ENCODE results near the gene EFR3B.
"Not testable (repeated sequence)": the region's sequence is repeated elsewhere in the genome, so short reads cannot be mapped to it uniquely, and the experiment has no call there.

Gene EFR3B

GRCh38 chr2:25151718-25152117 lies 109.8 kb downstream of the EFR3B start:
- Histone ChIP-seq H3K9ac (ENCODE audit: low read length) (no peak overlapping the region), H3K4me1 (ENCODE audit: control insufficient read depth, insufficient read depth, low read length) (no peaks in the 10 kb centered on the region), H3K9me3 (ENCODE audit: control insufficient read depth, insufficient read depth, low read depth, low read length) (no peaks in the 10 kb centered on the region), H3K4me3 (ENCODE audit: low read depth, low read length) (no peak overlapping the region), H3K27me3 (ENCODE audit: control insufficient read depth, insufficient read depth, low read length) (no peaks in the 10 kb centered on the region), H3K27ac (ENCODE audit: low read depth, low read length) (no peak overlapping the region), H3K36me3 (ENCODE audit: control insufficient read depth, insufficient read depth, low read length) (no peaks in the 10 kb centered on the region)

GRCh38 chr2:25155401-25155800 lies 113.5 kb downstream of the EFR3B start:
- Histone ChIP-seq H3K27me3 (ENCODE audit: control insufficient read depth, insufficient read depth, low read length) (no peaks in the 10 kb centered on the region), H3K27ac (ENCODE audit: low read depth, low read length) (no peak overlapping the region), H3K9ac (ENCODE audit: low read length) (no peak overlapping the region), H3K4me1 (ENCODE audit: control insufficient read depth, insufficient read depth, low read length) (peaks cover 9% of the 10 kb centered on the region), H3K4me3 (ENCODE audit: low read depth, low read length) (no peak overlapping the region), H3K36me3 (ENCODE audit: control insufficient read depth, insufficient read depth, low read length) (no peaks in the 10 kb centered on the region), H3K9me3 (ENCODE audit: control insufficient read depth, insufficient read depth, low read depth, low read length) (no peaks in the 10 kb centered on the region)

GRCh38 chr2:25158096-25158852 lies 116.4 kb downstream of the EFR3B start:
- Histone ChIP-seq H3K27me3 (ENCODE audit: control insufficient read depth, insufficient read depth, low read length) (no peaks in the 10 kb centered on the region), H3K4me3 (ENCODE audit: low read depth, low read length) (no peak overlapping the region), H3K27ac (ENCODE audit: low read depth, low read length) (no peak overlapping the region), H3K9me3 (ENCODE audit: control insufficient read depth, insufficient read depth, low read depth, low read length) (no peaks in the 10 kb centered on the region), H3K4me1 (ENCODE audit: control insufficient read depth, insufficient read depth, low read length) (peaks cover 12% of the 10 kb centered on the region), H3K36me3 (ENCODE audit: control insufficient read depth, insufficient read depth, low read length) (no peaks in the 10 kb centered on the region), H3K9ac (ENCODE audit: low read length) (no peak overlapping the region)

GRCh38 chr2:25159949-25160348 lies 118.1 kb downstream of the EFR3B start:
- H3K27me3 ChIP-seq (ENCODE audit: control insufficient read depth, insufficient read depth, low read length), result peaks cover 7% of the 10 kb centered on the region; the same call in 1 of the 2 replicates
- H3K4me3 ChIP-seq (ENCODE audit: low read depth, low read length), result no peak overlapping the region
- H3K9me3 ChIP-seq (ENCODE audit: control insufficient read depth, insufficient read depth, low read depth, low read length), result no peaks in the 10 kb centered on the region
- H3K4me1 ChIP-seq (ENCODE audit: control insufficient read depth, insufficient read depth, low read length), result peaks cover 12% of the 10 kb centered on the region
- no peak overlapping the region for H3K27ac ChIP-seq (ENCODE audit: low read depth, low read length)
- H3K36me3 ChIP-seq (ENCODE audit: control insufficient read depth, insufficient read depth, low read length), result no peaks in the 10 kb centered on the region
- no peak overlapping the region for H3K9ac ChIP-seq (ENCODE audit: low read length)

GRCh38 chr2:25160376-25160775 lies 118.5 kb downstream of the EFR3B start:
- Histone ChIP-seq H3K9ac (ENCODE audit: low read length) (no peak overlapping the region), H3K27me3 (ENCODE audit: control insufficient read depth, insufficient read depth, low read length) (peaks cover 11% of the 10 kb centered on the region; the same call in 1 of the 2 replicates), H3K27ac (ENCODE audit: low read depth, low read length) (no peak overlapping the region), H3K9me3 (ENCODE audit: control insufficient read depth, insufficient read depth, low read depth, low read length) (no peaks in the 10 kb centered on the region), H3K36me3 (ENCODE audit: control insufficient read depth, insufficient read depth, low read length) (no peaks in the 10 kb centered on the region), H3K4me3 (ENCODE audit: low read depth, low read length) (no peak overlapping the region), H3K4me1 (ENCODE audit: control insufficient read depth, insufficient read depth, low read length) (peaks cover 12% of the 10 kb centered on the region)

- peaks cover 16% of the 10 kb centered on the region for H3K27me3 ChIP-seq (ENCODE audit: control insufficient read depth, insufficient read depth, low read length)
- no peaks in the 10 kb centered on the region for H3K9me3 ChIP-seq (ENCODE audit: control insufficient read depth, insufficient read depth, low read depth, low read length)
- H3K27ac ChIP-seq (ENCODE audit: low read depth, low read length), result no peak overlapping the region
- no peaks in the 10 kb centered on the region for H3K36me3 ChIP-seq (ENCODE audit: control insufficient read depth, insufficient read depth, low read length)
- no peak overlapping the region for H3K4me3 ChIP-seq (ENCODE audit: low read depth, low read length)
- H3K9ac ChIP-seq (ENCODE audit: low read length), result no peak overlapping the region
- H3K4me1 ChIP-seq (ENCODE audit: control insufficient read depth, insufficient read depth, low read length), result peaks cover 12% of the 10 kb centered on the region
Measured at GRCh38 chr2:25161055-25161781, 119.3 kb downstream of the EFR3B start.

GRCh38 chr2:25162061-25162460 lies 120.2 kb downstream of the EFR3B start:
- not testable (repeated sequence) for H3K4me3 ChIP-seq (ENCODE audit: low read depth, low read length); H3K9me3 ChIP-seq (ENCODE audit: control insufficient read depth, insufficient read depth, low read depth, low read length); H3K36me3 ChIP-seq (ENCODE audit: control insufficient read depth, insufficient read depth, low read length); H3K9ac ChIP-seq (ENCODE audit: low read length); H3K27ac ChIP-seq (ENCODE audit: low read depth, low read length)
- Histone ChIP-seq H3K27me3 (ENCODE audit: control insufficient read depth, insufficient read depth, low read length) (peaks cover 25% of the 10 kb centered on the region), H3K4me1 (ENCODE audit: control insufficient read depth, insufficient read depth, low read length) (peaks cover 12% of the 10 kb centered on the region)

GRCh38 chr2:25164561-25164960 lies 122.7 kb downstream of the EFR3B start:
- H3K36me3 ChIP-seq (ENCODE audit: control insufficient read depth, insufficient read depth, low read length), result no peaks in the 10 kb centered on the region
- no peak overlapping the region for H3K4me3 ChIP-seq (ENCODE audit: low read depth, low read length)
- H3K4me1 ChIP-seq (ENCODE audit: control insufficient read depth, insufficient read depth, low read length), result peaks cover 21% of the 10 kb centered on the region
- no peak overlapping the region for H3K9ac ChIP-seq (ENCODE audit: low read length)
- H3K27me3 ChIP-seq (ENCODE audit: control insufficient read depth, insufficient read depth, low read length), result peaks cover 50% of the 10 kb centered on the region
- H3K9me3 ChIP-seq (ENCODE audit: control insufficient read depth, insufficient read depth, low read depth, low read length), result no peaks in the 10 kb centered on the region
- H3K27ac ChIP-seq (ENCODE audit: low read depth, low read length), result no peak overlapping the region

GRCh38 chr2:25165992-25166875 lies 124.4 kb downstream of the EFR3B start:
- H3K9me3 ChIP-seq (ENCODE audit: control insufficient read depth, insufficient read depth, low read depth, low read length), result no peaks in the 10 kb centered on the region
- no peak overlapping the region for H3K4me3 ChIP-seq (ENCODE audit: low read depth, low read length)
- peaks cover 63% of the 10 kb centered on the region for H3K27me3 ChIP-seq (ENCODE audit: control insufficient read depth, insufficient read depth, low read length)
- no peaks in the 10 kb centered on the region for H3K36me3 ChIP-seq (ENCODE audit: control insufficient read depth, insufficient read depth, low read length)
- H3K4me1 ChIP-seq (ENCODE audit: control insufficient read depth, insufficient read depth, low read length), result peaks cover 10% of the 10 kb centered on the region
- H3K27ac ChIP-seq (ENCODE audit: low read depth, low read length), result no peak overlapping the region
- no peak overlapping the region for H3K9ac ChIP-seq (ENCODE audit: low read length)

- peaks cover 10% of the 10 kb centered on the region for H3K4me1 ChIP-seq (ENCODE audit: control insufficient read depth, insufficient read depth, low read length)
- peak within 1 kb of the TSS; percentile 57 for H3K9ac ChIP-seq (ENCODE audit: low read length)
- H3K36me3 ChIP-seq (ENCODE audit: control insufficient read depth, insufficient read depth, low read length), result no peaks in the 10 kb centered on the region
- H3K27me3 ChIP-seq (ENCODE audit: control insufficient read depth, insufficient read depth, low read length), result peaks cover 63% of the 10 kb centered on the region
- H3K9me3 ChIP-seq (ENCODE audit: control insufficient read depth, insufficient read depth, low read depth, low read length), result no peaks in the 10 kb centered on the region
- peak within 1 kb of the TSS; percentile 78 for H3K4me3 ChIP-seq (ENCODE audit: low read depth, low read length)
- no peak within 1 kb of the TSS for H3K27ac ChIP-seq (ENCODE audit: low read depth, low read length)
Measured at GRCh38 chr2:25168256-25169072, 126.6 kb downstream of the EFR3B start, which contains the start of gene POMC. POMC (minus strand) TSS chr2:25168580; CDS start chr2:25164772, 3,808 bp downstream.

All from HUES6 (cell line).